Stomach (tissue), 9 donors: ENCODE data around the gene SLC25A42. TPM values are rescaled to one million over a fixed set of nuclear protein-coding genes. Genes with fewer than 3 reads are reported as not detected.

Experiments used
- DNase-seq, 2 donors: peaks; one replicate each; pipeline versions ENCODE4 v3.0.0 to v3.0.0-alpha.2; 2013 to 2019
- H3K27ac ChIP-seq, 5 donors: fragments of 200-600 bp in 4 of 5; sonication (generic) in 4 of 5; one replicate each; pipeline ENCODE4 v1.5.1; 2013 to 2019; ENCODE audit warnings: mild to moderate bottlenecking in 1 of 5, moderate library complexity in 1 of 5
- H3K27me3 ChIP-seq, 3 donors: fragments of 200-600 bp; sonication (generic); one replicate each; pipeline ENCODE4 v1.5.1; 2017 to 2019; ENCODE audit warnings: mixed run types in 1 of 3
- H3K36me3 ChIP-seq, 4 donors: fragments of 200-600 bp; sonication (generic); 1 replicate in 3 of 4; 2 replicates in 1 of 4; pipeline ENCODE4 v1.5.1; 2016 to 2019
- H3K4me1 ChIP-seq, 4 donors: fragments of 200-600 bp; sonication (generic); one replicate each; pipeline ENCODE4 v1.5.1; 2016 to 2019
- H3K4me3 ChIP-seq, 4 donors: fragments of 200-600 bp; sonication (generic) in 3 of 4; one replicate each; pipeline ENCODE4 v1.5.1; 2016 to 2019; ENCODE audit warnings: mild to moderate bottlenecking in 1 of 4
- H3K9me3 ChIP-seq, 4 donors: fragments of 200-600 bp; sonication (generic); one replicate each; pipeline ENCODE4 v1.5.1; 2016 to 2019
- CTCF ChIP-seq, 7 experiments: fragments of 450-650 bp in 4 of 7; fragments of 200-600 bp in 3 of 7; sonication (generic) in 3 of 7; IDR thresholded peaks; one replicate each; pipeline ENCODE4 v1.5.1; 2016 to 2019; ENCODE audit warnings: antibody characterized with exemption in 7 of 7, control low read depth in 2 of 7, mild to moderate bottlenecking in 1 of 7
- EP300 ChIP-seq: sonication (generic); formaldehyde crosslinking; IDR thresholded peaks from one replicate; pipeline ENCODE4 v1.6.1; 2017; ENCODE audit warnings: antibody characterized with exemption
- POLR2A ChIP-seq, 4 donors: fragments of 450-650 bp; IDR thresholded peaks; one replicate each; pipeline ENCODE4 v1.6.1; 2016; ENCODE audit warnings: antibody characterized with exemption in 4 of 4, control low read depth in 2 of 4, mild to moderate bottlenecking in 1 of 4, moderate library complexity in 1 of 4
- POLR2AphosphoS5 ChIP-seq, 3 donors: sonication (generic); formaldehyde crosslinking; IDR thresholded peaks; one replicate each; pipeline ENCODE4 v1.6.1; 2016; ENCODE audit warnings: antibody characterized with exemption in 3 of 3
- WGBS, 5 donors: extraction: QIAGEN DNeasy Blood & Tissue Kit in 3 of 5; methylation state at CpG; one replicate each; pipeline versions ENCODE4 v1.1.5 to v1.1.7; 2013 to 2018; 5-methylcytosine and 5-hydroxymethylcytosine counted together
- intact Hi-C: fragments of 100-400 bp; cut with DNase I; formaldehyde crosslinking; loops from one replicate; pipeline ENCODE4 v1.15.1; 2023; ENCODE audit warnings: low total_unique reads
- polyA plus RNA-seq, 3 donors: library from polyadenylated mRNA; stranded (reverse); fragments of 200-250 nt; gene quantifications; one replicate each; pipeline ENCODE4 v1.2.3, GENCODE V29; 2013
- total RNA-seq, 5 donors: library from RNA; depleted of rRNA; stranded (reverse); fragments of >200 nt; gene quantifications; one replicate each; pipeline versions ENCODE4 v1.1.0 to v1.2.3, GENCODE V29; 2014 to 2016
- donor health status: healthy with polysubstance abuse.
- donor health status: Bipolar disorder and iron deficiency.
- donor health status: healthy.

SLC25A42 gene
- total and polyA plus RNA-seq, 8 donors = 3.7 to 54.8 (median 6.7) TPM

GRCh38 chr19:19113040-19113626 lies 49.3 kb downstream of the SLC25A42 start:
- no peak overlapping the region for H3K4me3 ChIP-seq
- H3K27ac ChIP-seq = no peak overlapping the region
- TF ChIP-seq POLR2A (IDR thresholded peaks at IDR 0.05) (no peak), EP300 (no peak), POLR2AphosphoS5 (IDR thresholded peaks at IDR 0.05) (no peak), CTCF (IDR thresholded peaks at IDR 0.05) (no peak)
- peaks cover 0 to 12% (median 0%) of the 10 kb centered on the region in 3 donors for H3K27me3 ChIP-seq
- 26 to 55% (median 51%) methylated on average over 4 to 7 of the region's 7 CpGs for WGBS, 5 donors
- peaks cover 0 to 8% (median 1%) of the 10 kb centered on the region in 4 donors for H3K36me3 ChIP-seq
- intact Hi-C loops = no loop called here
- H3K9me3 ChIP-seq = no peaks in the 10 kb centered on the region
- peaks cover 11 to 23% (median 17%) of the 10 kb centered on the region in 4 donors for H3K4me1 ChIP-seq
- peak in 1 of 2 donors; percentile 16 for DNase-seq

GRCh38 chr19:19115954-19116353 lies 52.2 kb downstream of the SLC25A42 start:
- Histone ChIP-seq H3K4me1 (peaks cover 1 to 19% (median 6%) of the 10 kb centered on the region in 4 donors), H3K27me3 (peaks cover 0 to 3% (median 0%) of the 10 kb centered on the region in 3 donors), H3K9me3 (no peaks in the 10 kb centered on the region), H3K4me3 (no peak overlapping the region), H3K27ac (no peak overlapping the region), H3K36me3 (peaks cover 5 to 19% (median 16%) of the 10 kb centered on the region in 4 donors)
- WGBS, 5 donors = 70 to 85% (median 82%) methylated on average over 4 to 9 of the region's 9 CpGs
- no peak for TF ChIP-seq EP300
- TF ChIP-seq CTCF (IDR thresholded peaks at IDR 0.05) = peak in 2 of 7 experiments; percentile 12 to 18
- intact Hi-C loops = no loop called here
- peak; percentile 24 to 29 for DNase-seq

GRCh38 chr19:19119325-19120237 lies 55.8 kb downstream of the SLC25A42 start:
- Histone ChIP-seq H3K36me3 (peaks cover 7 to 36% (median 35%) of the 10 kb centered on the region in 4 donors), H3K9me3 (peaks cover 0 to 7% (median 0%) of the 10 kb centered on the region in 4 donors), H3K27ac (peak overlapping the region in 2 of 5 donors; percentile 35 to 66), H3K27me3 (no peaks in the 10 kb centered on the region), H3K4me1 (peaks cover 0 to 14% (median 3%) of the 10 kb centered on the region in 4 donors), H3K4me3 (peak overlapping the region in 3 of 4 donors; percentile 15 to 34 (median 25))
- 83 to 96% (median 92%) methylated on average over 39 of the region's 39 CpGs for WGBS, 5 donors
- DNase-seq = no peak
- intact Hi-C loops = no loop called here
- TF ChIP-seq CTCF (IDR thresholded peaks at IDR 0.05) (no peak), POLR2AphosphoS5 (IDR thresholded peaks at IDR 0.05) (no peak), POLR2A (IDR thresholded peaks at IDR 0.05) (no peak), EP300 (no peak)
